GM10266 (cell line): ENCODE results near the gene CRADD.

Experiments
- DNase-seq: peaks from one replicate; pipeline ENCODE4 v3.0.0; 2012; ENCODE audit errors: extremely low spot score
- CTCF ChIP-seq: IDR thresholded peaks from 2 replicates; pipeline ENCODE4 v1.5.1; 2012; ENCODE audit warnings: mild to moderate bottlenecking, low read depth; ENCODE audit not compliant: control insufficient read depth, insufficient read depth; ENCODE audit errors: missing control alignments

Gene CRADD

GRCh38 chr12:93848523-93849101 is 171.4 kb downstream of the CRADD start:
- TF ChIP-seq CTCF: no peak
- DNase-seq: no peak

- no peak for DNase-seq
- no peak for TF ChIP-seq CTCF
These were observed 172.8 kb downstream of the CRADD start for GRCh38 chr12:93849946-93850345.

- no peak for TF ChIP-seq CTCF
- no peak for DNase-seq
These were observed 173.5 kb downstream of the CRADD start for GRCh38 chr12:93850481-93851256.

GRCh38 chr12:93851257-93851671 is 174.1 kb downstream of the CRADD start:
- no peak for DNase-seq
- TF ChIP-seq CTCF: no peak

GRCh38 chr12:93852173-93852591 is 175.0 kb downstream of the CRADD start:
- DNase-seq: no peak
- no peak for TF ChIP-seq CTCF

GRCh38 chr12:93853698-93854478 is 176.7 kb downstream of the CRADD start:
- TF ChIP-seq CTCF: no peak
- no peak for DNase-seq
